ENCODE measurements around the gene AKR7A2.

AKR7A2 gene

GRCh38 chr1:19311931-19312781, at the start of gene AKR7A2, which contains the start of gene SLC66A1:
TSS of gene AKR7A2 (minus strand) at chr1:19312144. CDS start at chr1:19312124, 20 bp downstream.
TSS of gene SLC66A1 (plus strand) at chr1:19312326. CDS start at chr1:19317678, 5,352 bp downstream.
- peak; percentile 97 for DNase-seq

- no peak for DNase-seq
These were observed 49.1 kb upstream of the AKR7A2 start for GRCh38 chr1:19360843-19361610.

GRCh38 chr1:19360432-19360831, 48.5 kb upstream of the AKR7A2 start:
- no peak for DNase-seq

- no peak for DNase-seq
These were observed 48.1 kb upstream of the AKR7A2 start for GRCh38 chr1:19360016-19360415.

- no peak for DNase-seq
These were observed 47.4 kb upstream of the AKR7A2 start for GRCh38 chr1:19359357-19359756.

- DNase-seq: no peak
These were observed 46.8 kb upstream of the AKR7A2 start for GRCh38 chr1:19358710-19359109.

- no peak for DNase-seq
These were observed 45.5 kb upstream of the AKR7A2 start for GRCh38 chr1:19357299-19357986.

- no peak for DNase-seq
These were observed 44.3 kb upstream of the AKR7A2 start for GRCh38 chr1:19356266-19356665.

- no peak for DNase-seq
These were observed 42.6 kb upstream of the AKR7A2 start for GRCh38 chr1:19354531-19354981.

GRCh38 chr1:19353596-19353995, 41.7 kb upstream of the AKR7A2 start:
- DNase-seq: no peak

GRCh38 chr1:19352839-19353238, 40.9 kb upstream of the AKR7A2 start:
- no peak for DNase-seq

GRCh38 chr1:19351873-19352272, 39.9 kb upstream of the AKR7A2 start:
- no peak for DNase-seq

- no peak for DNase-seq
These were observed 38.6 kb upstream of the AKR7A2 start for GRCh38 chr1:19350566-19350965.

- DNase-seq: no peak
These were observed 38.1 kb upstream of the AKR7A2 start for GRCh38 chr1:19349999-19350398.

GRCh38 chr1:19348441-19349198, 36.7 kb upstream of the AKR7A2 start:
- DNase-seq: no peak

- DNase-seq: no peak
These were observed 35.7 kb upstream of the AKR7A2 start for GRCh38 chr1:19347533-19348172.

- DNase-seq: no peak
These were observed 34.1 kb upstream of the AKR7A2 start for GRCh38 chr1:19346026-19346425.

GRCh38 chr1:19345391-19345790, 33.4 kb upstream of the AKR7A2 start:
- no peak for DNase-seq

- no peak for DNase-seq
These were observed 32.9 kb upstream of the AKR7A2 start for GRCh38 chr1:19344831-19345230.

- peak; percentile 78 for DNase-seq
These were observed 32.4 kb upstream of the AKR7A2 start for GRCh38 chr1:19344372-19344810.

GRCh38 chr1:19343617-19344350, 31.8 kb upstream of the AKR7A2 start:
- no peak for DNase-seq

All from activated effector memory CD4-positive, alpha-beta T cell treated with anti-CD3 and anti-CD28 coated beads, Interleukin-2, amount 50 U/mL, for 16 hours (primary cell).